GM12872 (cell line): ENCODE results near the gene TRPM2.

Experiments
- TF ChIP-seq, protein P1 (sequence below): IDR thresholded peaks from 3 replicates; pipeline ENCODE4 v1.5.1; 2011; ENCODE audit warnings: low read depth, mild to moderate bottlenecking, low read length, moderate library complexity; ENCODE audit not compliant: insufficient read depth

TRPM2 gene

DNA sequence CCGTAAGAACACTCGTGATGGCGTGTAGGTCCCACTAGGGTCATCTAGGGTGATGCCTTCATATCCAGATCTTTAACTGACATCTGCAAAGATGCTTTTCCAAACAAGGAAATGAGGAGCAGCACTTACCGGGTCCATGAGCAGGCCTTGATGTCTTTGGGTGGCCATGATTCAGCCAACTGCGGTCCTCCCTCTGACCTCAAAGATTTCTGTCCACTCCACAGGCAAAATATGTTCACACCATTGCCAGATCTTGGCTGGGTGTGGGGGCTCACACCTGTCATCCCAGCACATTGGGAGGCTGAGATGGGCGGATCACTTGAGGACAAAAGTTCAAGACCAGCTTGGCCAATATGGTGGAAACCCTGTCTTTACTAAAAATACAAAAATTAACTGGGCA, 18.2 kb downstream of the TRPM2 start:
- TF ChIP-seq, protein P1, sequence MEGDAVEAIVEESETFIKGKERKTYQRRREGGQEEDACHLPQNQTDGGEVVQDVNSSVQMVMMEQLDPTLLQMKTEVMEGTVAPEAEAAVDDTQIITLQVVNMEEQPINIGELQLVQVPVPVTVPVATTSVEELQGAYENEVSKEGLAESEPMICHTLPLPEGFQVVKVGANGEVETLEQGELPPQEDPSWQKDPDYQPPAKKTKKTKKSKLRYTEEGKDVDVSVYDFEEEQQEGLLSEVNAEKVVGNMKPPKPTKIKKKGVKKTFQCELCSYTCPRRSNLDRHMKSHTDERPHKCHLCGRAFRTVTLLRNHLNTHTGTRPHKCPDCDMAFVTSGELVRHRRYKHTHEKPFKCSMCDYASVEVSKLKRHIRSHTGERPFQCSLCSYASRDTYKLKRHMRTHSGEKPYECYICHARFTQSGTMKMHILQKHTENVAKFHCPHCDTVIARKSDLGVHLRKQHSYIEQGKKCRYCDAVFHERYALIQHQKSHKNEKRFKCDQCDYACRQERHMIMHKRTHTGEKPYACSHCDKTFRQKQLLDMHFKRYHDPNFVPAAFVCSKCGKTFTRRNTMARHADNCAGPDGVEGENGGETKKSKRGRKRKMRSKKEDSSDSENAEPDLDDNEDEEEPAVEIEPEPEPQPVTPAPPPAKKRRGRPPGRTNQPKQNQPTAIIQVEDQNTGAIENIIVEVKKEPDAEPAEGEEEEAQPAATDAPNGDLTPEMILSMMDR, result no peak

DNA sequence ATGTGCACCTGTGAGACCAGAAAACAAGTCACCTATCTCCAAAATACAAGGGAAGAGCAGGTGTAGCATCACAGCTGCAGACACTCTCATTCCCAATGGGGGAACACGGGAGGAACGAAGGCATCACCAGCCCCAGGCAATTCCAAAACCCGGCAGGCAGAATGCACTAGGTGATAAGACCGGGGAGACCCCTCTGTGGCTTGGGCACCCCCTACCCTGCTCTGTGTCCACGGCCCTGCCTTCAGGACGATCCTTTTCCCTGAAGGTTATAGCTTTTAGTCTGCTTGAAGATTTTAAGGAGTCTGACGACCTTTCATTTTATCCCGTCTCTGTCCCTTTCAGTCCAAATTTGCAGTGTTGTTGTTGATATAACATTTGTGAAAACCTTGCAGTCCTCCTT, 19.2 kb downstream of the TRPM2 start:
- TF ChIP-seq, protein P1, result no peak

DNA sequence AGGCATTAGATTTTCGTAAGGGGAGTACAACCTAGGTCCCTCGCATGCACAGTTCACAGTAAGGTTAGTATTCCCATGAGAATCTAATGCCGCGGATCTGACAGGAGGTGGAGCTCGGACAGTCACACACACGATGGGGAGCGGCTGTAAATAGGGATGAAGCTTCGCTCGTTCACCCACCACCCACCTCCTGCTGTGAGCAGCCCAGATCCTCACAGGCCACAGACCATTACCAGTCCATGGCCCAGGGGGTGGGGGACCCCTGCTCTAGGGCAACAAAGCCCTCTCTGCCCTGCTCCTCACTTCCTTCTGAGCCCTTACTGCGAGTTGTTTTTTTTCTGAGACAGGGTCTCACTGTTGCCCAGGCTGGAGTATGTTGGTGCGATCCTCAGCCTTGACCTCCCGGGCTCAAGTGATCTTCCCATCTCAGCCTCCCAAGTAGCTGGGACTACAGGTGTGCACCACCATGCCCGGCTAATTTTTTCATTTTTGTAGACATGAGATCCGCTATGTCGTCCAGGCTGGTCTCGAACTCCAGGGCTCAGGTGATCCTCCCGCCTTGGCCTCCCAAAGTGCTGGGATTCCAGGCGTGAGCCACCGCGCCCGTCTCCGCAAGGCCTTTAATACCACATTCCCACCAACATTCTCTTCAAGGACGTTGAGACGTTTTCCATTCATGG, 21.3 kb downstream of the TRPM2 start:
- TF ChIP-seq, protein P1, result no peak

DNA sequence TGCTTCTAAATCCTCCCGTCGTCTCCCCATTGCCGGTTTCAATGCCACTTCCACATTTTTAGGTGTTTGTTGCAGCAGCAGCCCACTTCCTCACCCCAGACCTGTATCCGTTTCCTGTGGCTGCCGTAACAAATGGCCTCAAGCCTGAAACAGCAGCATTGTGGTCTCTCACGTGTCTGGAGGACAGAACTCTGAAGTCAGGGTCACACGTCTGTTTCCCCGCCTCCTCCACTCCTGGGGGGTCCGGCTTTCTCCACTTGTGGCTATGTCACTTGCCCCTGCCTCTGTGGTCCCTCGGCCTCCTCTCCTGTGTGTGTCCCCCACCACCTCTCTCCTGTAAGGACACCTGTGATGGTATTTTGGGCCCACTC, 21.8 kb downstream of the TRPM2 start:
- TF ChIP-seq, protein P1, result no peak

DNA sequence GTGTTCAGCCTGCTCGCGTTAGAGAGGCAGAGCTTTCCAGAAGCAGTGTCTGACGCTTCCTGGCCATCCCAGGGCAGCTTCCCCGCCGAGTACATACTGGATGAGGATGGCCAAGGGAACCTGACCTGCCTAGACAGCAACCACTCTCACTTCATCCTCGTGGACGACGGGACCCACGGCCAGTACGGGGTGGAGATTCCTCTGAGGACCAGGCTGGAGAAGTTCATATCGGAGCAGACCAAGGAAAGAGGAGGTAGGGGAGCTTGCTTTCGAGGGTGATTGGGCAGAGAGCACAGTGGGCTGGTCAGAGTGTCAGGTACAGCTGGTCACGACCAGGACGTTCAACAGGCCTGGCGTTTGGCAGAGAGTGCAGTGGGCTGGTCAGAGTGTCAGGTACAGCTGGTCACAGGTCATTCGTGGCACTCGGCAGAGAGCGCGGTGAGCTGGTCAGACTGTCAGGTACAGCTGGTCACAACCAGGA, 22.4 kb downstream of the TRPM2 start:
- TF ChIP-seq, protein P1, result no peak

DNA sequence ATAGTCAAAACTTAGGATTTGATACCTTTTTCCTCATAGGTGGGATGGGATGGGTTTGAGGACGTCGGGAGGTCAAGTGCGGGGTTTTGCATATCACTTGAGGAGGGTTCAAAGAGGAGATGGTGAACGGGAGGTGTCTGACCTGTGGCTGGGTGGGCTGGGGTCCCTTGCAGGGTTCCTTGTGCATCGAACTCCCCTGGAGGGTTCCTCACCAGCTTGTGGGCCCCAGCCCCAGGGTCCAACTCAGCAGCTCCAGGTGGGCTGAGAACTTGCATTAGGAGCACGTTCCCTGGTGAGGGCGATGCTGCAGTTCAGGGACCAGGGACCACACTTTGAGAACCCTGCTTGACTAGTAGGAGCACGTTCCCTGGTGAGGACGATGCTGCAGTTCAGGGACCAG, 23.2 kb downstream of the TRPM2 start:
- TF ChIP-seq, protein P1, result no peak

DNA sequence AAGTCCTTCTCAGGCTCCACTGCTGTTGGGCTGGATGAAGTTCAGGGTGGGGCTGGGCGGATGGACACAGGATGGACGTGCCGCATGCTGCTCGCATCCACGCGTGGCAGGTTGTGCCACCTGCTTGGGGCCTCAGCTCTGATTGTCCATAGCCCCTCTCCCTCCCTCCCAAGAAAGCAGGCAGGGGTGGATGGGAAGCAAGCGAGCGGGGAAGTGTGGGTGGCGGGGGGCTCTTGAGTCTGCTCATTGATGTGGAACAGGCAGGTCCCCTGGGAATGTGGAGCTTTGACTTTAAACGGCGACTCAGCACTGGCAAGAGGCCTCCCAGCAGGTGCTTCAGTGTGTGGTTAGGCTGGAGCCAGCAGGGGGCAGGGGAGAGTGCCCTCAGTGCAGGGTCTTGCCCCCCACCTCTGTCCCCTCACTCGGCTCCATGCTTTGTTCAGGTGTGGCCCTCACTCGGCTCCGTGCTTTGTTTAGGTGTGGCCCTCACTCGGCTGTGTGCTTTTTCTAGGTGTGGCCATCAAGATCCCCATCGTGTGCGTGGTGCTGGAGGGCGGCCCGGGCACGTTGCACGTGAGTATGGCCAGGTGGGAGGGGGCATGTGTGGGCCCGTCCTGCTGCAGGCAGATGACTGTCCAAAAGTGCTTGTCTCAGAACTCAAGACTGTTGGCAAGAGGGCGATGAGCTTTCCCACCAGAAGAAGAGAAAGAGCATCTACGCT, 23.9 kb downstream of the TRPM2 start:
- TF ChIP-seq, protein P1, result 0 out of 3 replicates have a peak, but pooled peaks have one; percentile 26
